ENCODE data around the gene MMP17. TPM values are rescaled to one million over a fixed set of nuclear protein-coding genes. Genes with fewer than 3 reads are reported as not detected.

Gene MMP17
- total and polyA plus RNA-seq, 4 donors, result 0.17 to 0.37 (median 0.24) TPM; not detected in 1

GRCh38 chr12:131785763-131786330 is 42.3 kb upstream of the MMP17 start:
- DNase-seq (ENCODE audit: low spot score), result no peak
- Histone ChIP-seq H3K4me1 (ENCODE audit: control insufficient read depth in 4 of 4, insufficient read depth in 4 of 4, low read length in 3 of 4) (no peaks in the 10 kb centered on the region), H3K9me3 (ENCODE audit: control insufficient read depth in 4 of 4, low read length in 3 of 4) (no peaks in the 10 kb centered on the region), H3K4me3 (ENCODE audit: low read depth in 1 of 3, low read length in 3 of 3) (no peak overlapping the region), H3K36me3 (ENCODE audit: control insufficient read depth in 4 of 4, insufficient read depth in 3 of 4, low read depth in 1 of 4, low read length in 3 of 4) (peaks cover 11 to 60% (median 42%) of the 10 kb centered on the region in 4 donors), H3K27me3 (ENCODE audit: control insufficient read depth in 4 of 4, insufficient read depth in 4 of 4, low read length in 3 of 4) (no peaks in the 10 kb centered on the region), H3K9ac (ENCODE audit: low read depth in 1 of 2, low read length in 2 of 2) (no peak overlapping the region), H3K27ac (ENCODE audit: low read depth in 1 of 2, low read length in 2 of 2) (no peak overlapping the region)
- WGBS, result 96% methylated on average over 15 of the region's 15 CpGs
- TF ChIP-seq HNF4A (conservative IDR thresholded peaks at IDR 0.05), result no peak
- TF ChIP-seq HNF4G (IDR thresholded peaks at IDR 0.05), result no peak
- no peak for TF ChIP-seq ATF3 (IDR thresholded peaks at IDR 0.05)
- TF ChIP-seq EGR1 (IDR thresholded peaks at IDR 0.05; ENCODE audit: low read depth in 2 of 2), result no peak
- TF ChIP-seq GABPA (IDR thresholded peaks at IDR 0.05 in 1 of 2, conservative IDR thresholded peaks at IDR 0.05 in 1 of 2), result no peak
- no peak for TF ChIP-seq RXRA (IDR thresholded peaks at IDR 0.05)

GRCh38 chr12:131786331-131786730 is 41.9 kb upstream of the MMP17 start:
- TF ChIP-seq EGR1 (IDR thresholded peaks at IDR 0.05; ENCODE audit: low read depth in 2 of 2) (no peak), RXRA (IDR thresholded peaks at IDR 0.05) (no peak), FOXA1 (IDR thresholded peaks at IDR 0.05) (no peak), MAX (IDR thresholded peaks at IDR 0.05) (no peak), FOXA2 (IDR thresholded peaks at IDR 0.05) (no peak), HNF4A (conservative IDR thresholded peaks at IDR 0.05) (no peak), RAD21 (IDR thresholded peaks at IDR 0.05) (no peak), ZBTB33 (IDR thresholded peaks at IDR 0.05) (no peak), HNF4G (IDR thresholded peaks at IDR 0.05) (no peak), TAF1 (conservative IDR thresholded peaks at IDR 0.05) (no peak), CTCF (IDR thresholded peaks at IDR 0.05; ENCODE audit: low read depth, low read length, missing input control) (no peak), ATF3 (IDR thresholded peaks at IDR 0.05) (no peak), REST (IDR thresholded peaks at IDR 0.05) (no peak), SP1 (IDR thresholded peaks at IDR 0.05) (no peak), YY1 (IDR thresholded peaks at IDR 0.05) (no peak)
- no peak overlapping the region for H3K4me3 ChIP-seq (ENCODE audit: low read depth in 1 of 3, low read length in 3 of 3)
- no peak for DNase-seq (ENCODE audit: low spot score)
- H3K36me3 ChIP-seq (ENCODE audit: control insufficient read depth in 4 of 4, insufficient read depth in 3 of 4, low read depth in 1 of 4, low read length in 3 of 4), result peaks cover 11 to 59% (median 41%) of the 10 kb centered on the region in 4 donors
- no peaks in the 10 kb centered on the region for H3K9me3 ChIP-seq (ENCODE audit: control insufficient read depth in 4 of 4, low read length in 3 of 4)
- 91% methylated on average over 15 of the region's 15 CpGs for WGBS
- H3K4me1 ChIP-seq (ENCODE audit: control insufficient read depth in 4 of 4, insufficient read depth in 4 of 4, low read length in 3 of 4), result no peaks in the 10 kb centered on the region
- H3K27ac ChIP-seq (ENCODE audit: low read depth in 1 of 2, low read length in 2 of 2), result no peak overlapping the region
- no peaks in the 10 kb centered on the region for H3K27me3 ChIP-seq (ENCODE audit: control insufficient read depth in 4 of 4, insufficient read depth in 4 of 4, low read length in 3 of 4)
- no peak overlapping the region for H3K9ac ChIP-seq (ENCODE audit: low read depth in 1 of 2, low read length in 2 of 2)
